GM19438 (cell line): ENCODE data around the gene ANKS6.

Source experiments
- ATAC-seq: cut with Tn5 transposase; IDR thresholded peaks from one replicate; pipeline ENCODE4 v1.9.1; 2021; ENCODE audit warnings: low read depth; ENCODE audit not compliant: unreplicated experiment

ANKS6 gene

GRCh38 chr9:98793031-98793430 is 3.3 kb downstream of the ANKS6 start:
- no peak for ATAC-seq

- ATAC-seq = no peak
These were observed 4.5 kb downstream of the ANKS6 start for GRCh38 chr9:98791608-98792490.

GRCh38 chr9:98790842-98791607 is 5.3 kb downstream of the ANKS6 start:
- no peak for ATAC-seq

- ATAC-seq = no peak
These were observed 6.1 kb downstream of the ANKS6 start for GRCh38 chr9:98790134-98790841.

GRCh38 chr9:98789483-98790133 is 6.7 kb downstream of the ANKS6 start:
- ATAC-seq = no peak

- no peak for ATAC-seq
These were observed 8.5 kb downstream of the ANKS6 start for GRCh38 chr9:98787766-98788335.

GRCh38 chr9:98786750-98787510 is 9.4 kb downstream of the ANKS6 start:
- no peak for ATAC-seq

GRCh38 chr9:98784831-98785806 is 11.2 kb downstream of the ANKS6 start:
- ATAC-seq = no peak

GRCh38 chr9:98783518-98784226 is 12.7 kb downstream of the ANKS6 start:
- ATAC-seq = no peak

GRCh38 chr9:98781588-98782383 is 14.6 kb downstream of the ANKS6 start:
- no peak for ATAC-seq

- ATAC-seq = no peak
These were observed 16.2 kb downstream of the ANKS6 start for GRCh38 chr9:98780059-98780749.

GRCh38 chr9:98778711-98779530 is 17.4 kb downstream of the ANKS6 start:
- no peak for ATAC-seq

GRCh38 chr9:98778251-98778650 is 18.1 kb downstream of the ANKS6 start:
- no peak for ATAC-seq

GRCh38 chr9:98777618-98778017 is 18.7 kb downstream of the ANKS6 start:
- ATAC-seq = no peak

- no peak for ATAC-seq
These were observed 20.4 kb downstream of the ANKS6 start for GRCh38 chr9:98775831-98776441.
